Measurements from ENCODE around the gene TTLL7. TPM values are rescaled to one million over a fixed set of nuclear protein-coding genes. Genes with fewer than 3 reads are reported as not detected.

Gene TTLL7
- total and polyA plus RNA-seq, 8 donors = 1.4 to 50.8 (median 8.5) TPM

DNA sequence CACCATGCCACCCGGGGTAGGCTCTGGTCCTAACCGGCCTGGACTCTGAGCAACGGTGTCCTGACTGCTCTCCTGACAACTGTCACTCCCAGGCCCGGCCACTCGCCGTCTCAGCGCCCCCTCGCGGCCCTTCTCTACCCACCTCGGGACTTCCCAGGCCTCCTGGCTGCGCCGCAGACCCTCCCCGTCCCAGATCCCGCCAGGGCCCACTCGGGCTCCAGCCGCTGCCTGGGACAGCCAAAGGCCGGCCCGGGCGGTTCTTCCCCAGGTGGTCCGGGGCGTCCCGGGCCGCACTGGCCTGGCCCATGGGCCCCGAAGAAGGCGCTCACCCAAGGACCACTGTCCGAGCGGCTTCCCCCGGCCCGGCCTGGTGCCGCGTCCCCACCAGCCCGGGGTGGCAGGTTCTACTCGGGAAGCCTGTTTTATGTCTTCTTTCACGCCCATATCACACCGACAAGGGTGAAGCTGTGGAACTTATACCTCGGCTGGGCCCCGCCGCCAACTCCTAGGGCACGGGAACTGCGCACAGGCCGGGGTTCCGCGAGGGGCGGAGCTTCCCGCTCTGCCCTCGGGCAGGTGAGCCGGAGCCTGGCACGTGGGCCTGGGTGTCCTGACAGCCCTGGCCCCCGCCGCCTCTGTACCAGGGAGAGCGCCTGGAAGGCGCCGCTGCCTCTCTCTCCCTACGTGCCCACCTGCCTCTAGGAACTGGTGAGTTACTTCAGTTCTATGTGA, 138.3 kb downstream of the TTLL7 start:
- Histone ChIP-seq H3K36me3 (no peaks in the 10 kb centered on the region), H3K9me3 (no peaks in the 10 kb centered on the region), H3K27me3 (peaks cover 0 to 8% (median 0%) of the 10 kb centered on the region in 3 donors), H3K27ac (peak overlapping the region; percentile 81 to 88 (median 85)), H3K4me3 (peak overlapping the region; percentile 54 to 61 (median 59)), H3K4me1 (peaks cover 0 to 22% (median 6%) of the 10 kb centered on the region in 4 donors)
- intact Hi-C loops (cut with DNase I; ENCODE audit: low total_unique reads) = no loop called here
- peak; percentile 87 to 88 for DNase-seq
- 10 to 20% (median 11%) methylated on average over 34 to 54 of the region's 54 CpGs for WGBS, 5 donors
- no peak for TF ChIP-seq EP300 (IDR thresholded peaks at IDR 0.05)
- TF ChIP-seq POLR2AphosphoS5 (IDR thresholded peaks at IDR 0.05) = peak in 1 of 3 donors; percentile 22
- TF ChIP-seq, protein P1, sequence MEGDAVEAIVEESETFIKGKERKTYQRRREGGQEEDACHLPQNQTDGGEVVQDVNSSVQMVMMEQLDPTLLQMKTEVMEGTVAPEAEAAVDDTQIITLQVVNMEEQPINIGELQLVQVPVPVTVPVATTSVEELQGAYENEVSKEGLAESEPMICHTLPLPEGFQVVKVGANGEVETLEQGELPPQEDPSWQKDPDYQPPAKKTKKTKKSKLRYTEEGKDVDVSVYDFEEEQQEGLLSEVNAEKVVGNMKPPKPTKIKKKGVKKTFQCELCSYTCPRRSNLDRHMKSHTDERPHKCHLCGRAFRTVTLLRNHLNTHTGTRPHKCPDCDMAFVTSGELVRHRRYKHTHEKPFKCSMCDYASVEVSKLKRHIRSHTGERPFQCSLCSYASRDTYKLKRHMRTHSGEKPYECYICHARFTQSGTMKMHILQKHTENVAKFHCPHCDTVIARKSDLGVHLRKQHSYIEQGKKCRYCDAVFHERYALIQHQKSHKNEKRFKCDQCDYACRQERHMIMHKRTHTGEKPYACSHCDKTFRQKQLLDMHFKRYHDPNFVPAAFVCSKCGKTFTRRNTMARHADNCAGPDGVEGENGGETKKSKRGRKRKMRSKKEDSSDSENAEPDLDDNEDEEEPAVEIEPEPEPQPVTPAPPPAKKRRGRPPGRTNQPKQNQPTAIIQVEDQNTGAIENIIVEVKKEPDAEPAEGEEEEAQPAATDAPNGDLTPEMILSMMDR (IDR thresholded peaks at IDR 0.05) = peak in 5 of 7 experiments; percentile 62 to 78 (median 64)

DNA sequence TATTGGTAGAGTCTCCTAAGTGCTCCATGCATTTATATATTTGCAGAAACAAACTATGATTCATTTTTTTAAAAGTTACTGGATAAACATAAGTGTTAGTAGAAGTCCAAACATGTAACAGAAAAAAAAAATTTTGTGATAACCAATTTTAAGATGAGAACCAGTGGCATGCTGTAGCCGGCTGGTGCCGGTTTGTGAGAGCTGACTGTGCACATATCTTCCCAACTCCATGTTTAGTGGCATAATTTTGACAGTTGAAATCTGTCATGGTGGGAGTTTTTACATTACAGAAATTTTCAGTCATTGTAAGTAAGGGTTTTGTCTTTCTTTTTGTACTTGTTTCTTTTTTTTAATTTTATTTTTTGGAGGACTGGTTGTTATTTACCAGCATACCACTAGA, 141.2 kb downstream of the TTLL7 start:
- no peak overlapping the region for H3K27ac ChIP-seq
- H3K27me3 ChIP-seq = peaks cover 0 to 8% (median 0%) of the 10 kb centered on the region in 3 donors
- no peak overlapping the region for H3K4me3 ChIP-seq
- H3K36me3 ChIP-seq = no peaks in the 10 kb centered on the region
- peaks cover 0 to 22% (median 6%) of the 10 kb centered on the region in 4 donors for H3K4me1 ChIP-seq
- no peak for DNase-seq
- intact Hi-C loops (cut with DNase I; ENCODE audit: low total_unique reads) = no loop called here
- H3K9me3 ChIP-seq = no peaks in the 10 kb centered on the region
- TF ChIP-seq POLR2AphosphoS5 (IDR thresholded peaks at IDR 0.05) = no peak
- TF ChIP-seq, protein P1 (IDR thresholded peaks at IDR 0.05) = no peak
- no peak for TF ChIP-seq EP300 (IDR thresholded peaks at IDR 0.05)
- TF ChIP-seq POLR2A (IDR thresholded peaks at IDR 0.05) = no peak
- 74 to 90% (median 80%) methylated on average over 2 of the region's 2 CpGs for WGBS, 5 donors

DNA sequence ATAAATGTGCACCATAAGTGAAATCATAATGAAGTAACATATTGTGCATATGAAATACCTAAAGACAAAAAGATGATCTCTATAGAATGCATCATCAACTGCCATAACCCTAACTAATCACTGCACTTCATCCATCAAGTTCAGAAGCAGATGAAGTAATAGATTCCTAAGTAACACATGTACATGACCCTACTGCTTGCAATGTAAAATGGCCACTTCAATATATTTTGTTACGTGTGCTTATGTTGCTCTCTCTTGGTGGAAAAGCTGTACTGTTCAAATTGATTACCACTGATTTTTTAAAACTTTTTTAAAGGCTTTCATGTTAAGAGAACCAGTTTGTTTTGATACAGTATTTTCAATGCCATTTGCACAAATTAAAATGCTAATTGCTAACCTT, 141.8 kb downstream of the TTLL7 start:
- intact Hi-C loops (cut with DNase I; ENCODE audit: low total_unique reads) = no loop called here
- H3K27ac ChIP-seq = no peak overlapping the region
- H3K27me3 ChIP-seq = peaks cover 0 to 8% (median 0%) of the 10 kb centered on the region in 3 donors
- peak in 1 of 2 donors; percentile 69 for DNase-seq
- peaks cover 0 to 22% (median 6%) of the 10 kb centered on the region in 4 donors for H3K4me1 ChIP-seq
- no peaks in the 10 kb centered on the region for H3K36me3 ChIP-seq
- no peak overlapping the region for H3K4me3 ChIP-seq
- no peak for TF ChIP-seq POLR2A (IDR thresholded peaks at IDR 0.05)
- TF ChIP-seq, protein P1 (IDR thresholded peaks at IDR 0.05) = no peak
- no peak for TF ChIP-seq POLR2AphosphoS5 (IDR thresholded peaks at IDR 0.05)
- no peak for TF ChIP-seq EP300 (IDR thresholded peaks at IDR 0.05)
- no peaks in the 10 kb centered on the region for H3K9me3 ChIP-seq
- WGBS, 5 donors = 64 to 78% (median 71%) methylated on average over 1 of the region's 1 CpG

DNA sequence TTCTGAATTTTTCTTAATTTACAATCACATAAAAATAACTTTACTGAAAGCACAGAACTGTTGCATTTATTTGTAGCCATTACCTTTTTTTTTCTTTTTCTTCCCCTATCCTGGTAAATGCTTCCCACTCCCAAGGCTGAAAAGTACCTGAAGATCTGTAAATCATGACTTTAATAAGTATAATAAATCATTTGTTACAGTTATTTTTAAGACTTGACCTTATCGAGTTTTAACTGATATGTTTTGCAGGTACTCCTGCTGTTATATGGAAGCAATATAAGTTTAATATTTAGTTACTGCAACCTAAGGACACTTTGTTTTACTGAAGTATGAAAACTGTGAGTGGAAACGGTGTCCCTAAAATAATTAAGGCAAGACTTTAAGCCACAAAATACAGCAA, 142.6 kb downstream of the TTLL7 start:
- H3K4me1 ChIP-seq = peaks cover 0 to 21% (median 6%) of the 10 kb centered on the region in 4 donors
- intact Hi-C loops (cut with DNase I; ENCODE audit: low total_unique reads) = no loop called here
- no peak overlapping the region for H3K27ac ChIP-seq
- H3K27me3 ChIP-seq = peaks cover 0 to 8% (median 0%) of the 10 kb centered on the region in 3 donors
- H3K4me3 ChIP-seq = no peak overlapping the region
- 72 to 85% (median 79%) methylated on average over 2 of the region's 2 CpGs for WGBS, 5 donors
- no peaks in the 10 kb centered on the region for H3K9me3 ChIP-seq
- DNase-seq = no peak
- TF ChIP-seq POLR2A (IDR thresholded peaks at IDR 0.05) (no peak), POLR2AphosphoS5 (IDR thresholded peaks at IDR 0.05) (no peak), EP300 (IDR thresholded peaks at IDR 0.05) (no peak)
- TF ChIP-seq, protein P1 (IDR thresholded peaks at IDR 0.05) = no peak
- no peaks in the 10 kb centered on the region for H3K36me3 ChIP-seq
